GM23338 (cell line): ENCODE results near the gene PROC. TPM values are rescaled to one million over a fixed set of nuclear protein-coding genes. Genes with fewer than 3 reads are reported as not detected.

Source experiments
- ATAC-seq: fragments of 200-7000 bp; cut with Tn5 transposase; 3 replicates; pipeline ENCODE4 v1.9.1; 2020
- DNase-seq: peaks from one replicate; pipeline ENCODE4 v3.0.0-alpha.2; 2015; ENCODE audit warnings: low spot score
- H2AFZ ChIP-seq: fragments of 200-600 bp; sonication (generic); 2 replicates; pipeline ENCODE4 v1.8.0; 2016; ENCODE audit warnings: antibody characterized with exemption, mild to moderate bottlenecking, moderate library complexity
- H3F3A ChIP-seq: fragments of 200-600 bp; sonication (generic); replicated peaks from 2 replicates; pipeline ENCODE4 v1.8.0; 2017; ENCODE audit warnings: antibody characterized with exemption, mixed run types, low read depth
- H3K27ac ChIP-seq: fragments of 200-600 bp; sonication (generic); 2 replicates; pipeline ENCODE4 v1.6.1; 2016; ENCODE audit warnings: low read depth
- H3K27me3 ChIP-seq: fragments of 200-600 bp; sonication (generic); 2 replicates; pipeline ENCODE4 v1.8.0; 2016; ENCODE audit warnings: mild to moderate bottlenecking, mixed run types, moderate library complexity; ENCODE audit not compliant: insufficient read depth
- H3K36me3 ChIP-seq: fragments of 200-600 bp; sonication (generic); 2 replicates; pipeline ENCODE4 v1.8.0; 2016; ENCODE audit warnings: mild to moderate bottlenecking; ENCODE audit not compliant: insufficient read depth
- H3K4me1 ChIP-seq: fragments of 200-600 bp; sonication (generic); 2 replicates; pipeline ENCODE4 v1.8.0; 2016; ENCODE audit warnings: mild to moderate bottlenecking, moderate library complexity; ENCODE audit not compliant: insufficient read depth
- H3K4me2 ChIP-seq: fragments of 200-600 bp; sonication (generic); 2 replicates; pipeline ENCODE4 v1.7.1; 2017; ENCODE audit warnings: mixed run types
- H3K4me3 ChIP-seq: fragments of 200-600 bp; sonication (generic); 2 replicates; pipeline ENCODE4 v1.6.1; 2016; ENCODE audit warnings: mixed run types
- H3K79me2 ChIP-seq: fragments of 200-600 bp; sonication (generic); replicated peaks from 2 replicates; pipeline ENCODE4 v1.8.0; 2017; ENCODE audit warnings: mild to moderate bottlenecking; ENCODE audit not compliant: insufficient read depth
- H3K9me2 ChIP-seq: fragments of 200-600 bp; sonication (generic); 2 replicates; pipeline ENCODE4 v1.8.0; 2017; ENCODE audit not compliant: insufficient read depth
- H4K20me1 ChIP-seq: fragments of 200-600 bp; sonication (generic); replicated peaks from 2 replicates; pipeline ENCODE4 v1.8.0; 2017; ENCODE audit warnings: mild to moderate bottlenecking; ENCODE audit not compliant: insufficient read depth
- H3K27ac Mint-ChIP-seq: 2 replicates; pipeline ENCODE4 v1.8.0; 2020; ENCODE audit warnings: inconsistent platforms, mild to moderate bottlenecking, moderate library complexity, mixed read lengths
- H3K27me3 Mint-ChIP-seq: 3 replicates; pipeline ENCODE4 v1.8.0; 2022; ENCODE audit warnings: low read depth, mild to moderate bottlenecking, moderate library complexity, mixed read lengths, inconsistent platforms; ENCODE audit not compliant: insufficient read depth, poor library complexity
- H3K36me3 Mint-ChIP-seq: 3 replicates; pipeline ENCODE4 v1.8.0; 2021; ENCODE audit warnings: low read depth, mild to moderate bottlenecking, inconsistent platforms, moderate library complexity, mixed read lengths
- H3K4me1 Mint-ChIP-seq: 3 replicates; pipeline ENCODE4 v1.8.0; 2020; ENCODE audit warnings: mild to moderate bottlenecking, inconsistent platforms, mixed read lengths
- H3K4me3 Mint-ChIP-seq: 3 replicates; pipeline ENCODE4 v1.8.0; 2021; ENCODE audit warnings: moderate library complexity, mild to moderate bottlenecking, inconsistent platforms, mixed read lengths
- H3K9me3 Mint-ChIP-seq: 3 replicates; pipeline ENCODE4 v1.8.0; 2020; ENCODE audit warnings: moderate library complexity, mild to moderate bottlenecking, inconsistent platforms, mixed read lengths
- CREB1 ChIP-seq: fragments of 250-450 bp; sonication (Bioruptor Pico); IDR thresholded peaks from 2 replicates; pipeline ENCODE4 v1.5.0; 2020; ENCODE audit warnings: low read depth, mild to moderate bottlenecking, moderate library complexity
- CTCF ChIP-seq, 2 experiments: fragments of 200-600 bp in 1 of 2; sonication (generic) in 1 of 2; conservative IDR thresholded peaks; 2 replicates each; pipeline versions ENCODE4 v1.5.1 to v1.6.1; 2016 to 2017; ENCODE audit warnings: antibody characterized with exemption in 2 of 2, low read depth in 2 of 2, mild to moderate bottlenecking in 2 of 2, moderate library complexity in 1 of 2
- EZH2 ChIP-seq: fragments of 200-600 bp; sonication (generic); IDR thresholded peaks from one replicate; pipeline ENCODE4 v1.8.0; 2017; ENCODE audit warnings: antibody characterized with exemption, mild to moderate bottlenecking, low read depth; ENCODE audit not compliant: unreplicated experiment
- EZH2phosphoT487 ChIP-seq: fragments of 200-600 bp; sonication (generic); IDR thresholded peaks from one replicate; pipeline ENCODE4 v1.8.1; 2018; ENCODE audit warnings: antibody characterized with exemption; ENCODE audit not compliant: unreplicated experiment
- JUNB ChIP-seq: IDR thresholded peaks from one replicate; pipeline ENCODE4 v1.6.1; 2016; ENCODE audit warnings: antibody characterized with exemption; ENCODE audit not compliant: unreplicated experiment
- NANOG ChIP-seq: IDR thresholded peaks from 2 replicates; pipeline ENCODE4 v1.6.1; 2016; ENCODE audit warnings: antibody characterized with exemption, borderline replicate concordance
- POLR2AphosphoS5 ChIP-seq: IDR thresholded peaks from 2 replicates; pipeline ENCODE4 v1.6.1; 2016; ENCODE audit warnings: antibody characterized with exemption, low read depth
- ZNF114 ChIP-seq: fragments of 250-450 bp; sonication (Bioruptor Pico); IDR thresholded peaks from 2 replicates; pipeline ENCODE4 v1.5.0; 2020; ENCODE audit warnings: mild to moderate bottlenecking, moderate library complexity
- ZNF331 ChIP-seq: fragments of 250-450 bp; sonication (Bioruptor Pico); IDR thresholded peaks from 2 replicates; pipeline ENCODE4 v1.5.0; 2020; ENCODE audit warnings: low read depth, mild to moderate bottlenecking, moderate library complexity
- polyA plus RNA-seq: library from polyadenylated mRNA; unstranded; fragments of >200 nt; fragmentation: Nextera tagmentation; extraction: Ambion mirVana; gene quantifications from 2 replicates; pipeline ENCODE4 v1.2.1, GENCODE V29; 2016
- total RNA-seq: library from RNA; depleted of rRNA; stranded (reverse); fragments of >200 nt; shearing (Covaris generic); gene quantifications from 2 replicates; pipeline ENCODE4 v1.2.3, GENCODE V29; 2014
- TF ChIP-seq, protein P1 (sequence below): IDR thresholded peaks from one replicate; pipeline ENCODE4 v1.6.1; 2018; ENCODE audit warnings: antibody characterized with exemption; ENCODE audit not compliant: unreplicated experiment

The PROC gene
- total and polyA plus RNA-seq, 2 experiments from 2014 or later = 1.7 to 2.4 TPM

GRCh38 chr2:127431408-127432023 lies 13.3 kb downstream of the PROC start:
- H3K4me3 Mint-ChIP-seq = no peak overlapping the region
- H3K9me2 ChIP-seq = no peaks in the 10 kb centered on the region

GRCh38 chr2:127434515-127434914 lies 16.3 kb downstream of the PROC start:
- no peak overlapping the region for H3K4me2 ChIP-seq
- H3K27me3 ChIP-seq = no peaks in the 10 kb centered on the region
- H3K4me3 Mint-ChIP-seq = no peak overlapping the region
- H3K27ac Mint-ChIP-seq = no peak overlapping the region
- ATAC-seq = no peak
- H3F3A ChIP-seq = no peaks in the 10 kb centered on the region
- H3K9me2 ChIP-seq = no peaks in the 10 kb centered on the region
- H3K4me1 Mint-ChIP-seq = no peaks in the 10 kb centered on the region
- no peak for DNase-seq
- no peak overlapping the region for H3K4me3 ChIP-seq
- H2AFZ ChIP-seq = no peak overlapping the region
- no peak overlapping the region for H3K27ac ChIP-seq
- H3K36me3 Mint-ChIP-seq = no peaks in the 10 kb centered on the region; the same call in 2 of the 3 replicates
- no peaks in the 10 kb centered on the region for H3K36me3 ChIP-seq
- no peaks in the 10 kb centered on the region for H3K4me1 ChIP-seq
- peaks cover 8% of the 10 kb centered on the region for H3K27me3 Mint-ChIP-seq
- peaks cover 3% of the 10 kb centered on the region; the same call in 1 of the 3 replicates for H3K9me3 Mint-ChIP-seq
- no peaks in the 10 kb centered on the region for H3K79me2 ChIP-seq
- no peaks in the 10 kb centered on the region for H4K20me1 ChIP-seq
- TF ChIP-seq JUNB (no peak), EZH2 (no peak), CREB1 (CRISPR knock-in tag) (no peak), POLR2AphosphoS5 (no peak), EZH2phosphoT487 (no peak), ZNF331 (CRISPR knock-in tag) (no peak), NANOG (no peak), ZNF114 (CRISPR knock-in tag) (no peak), CTCF (conservative IDR thresholded peaks at IDR 0.05; ENCODE audit: low read depth in 2 of 2) (no peak)
- TF ChIP-seq, protein P1, sequence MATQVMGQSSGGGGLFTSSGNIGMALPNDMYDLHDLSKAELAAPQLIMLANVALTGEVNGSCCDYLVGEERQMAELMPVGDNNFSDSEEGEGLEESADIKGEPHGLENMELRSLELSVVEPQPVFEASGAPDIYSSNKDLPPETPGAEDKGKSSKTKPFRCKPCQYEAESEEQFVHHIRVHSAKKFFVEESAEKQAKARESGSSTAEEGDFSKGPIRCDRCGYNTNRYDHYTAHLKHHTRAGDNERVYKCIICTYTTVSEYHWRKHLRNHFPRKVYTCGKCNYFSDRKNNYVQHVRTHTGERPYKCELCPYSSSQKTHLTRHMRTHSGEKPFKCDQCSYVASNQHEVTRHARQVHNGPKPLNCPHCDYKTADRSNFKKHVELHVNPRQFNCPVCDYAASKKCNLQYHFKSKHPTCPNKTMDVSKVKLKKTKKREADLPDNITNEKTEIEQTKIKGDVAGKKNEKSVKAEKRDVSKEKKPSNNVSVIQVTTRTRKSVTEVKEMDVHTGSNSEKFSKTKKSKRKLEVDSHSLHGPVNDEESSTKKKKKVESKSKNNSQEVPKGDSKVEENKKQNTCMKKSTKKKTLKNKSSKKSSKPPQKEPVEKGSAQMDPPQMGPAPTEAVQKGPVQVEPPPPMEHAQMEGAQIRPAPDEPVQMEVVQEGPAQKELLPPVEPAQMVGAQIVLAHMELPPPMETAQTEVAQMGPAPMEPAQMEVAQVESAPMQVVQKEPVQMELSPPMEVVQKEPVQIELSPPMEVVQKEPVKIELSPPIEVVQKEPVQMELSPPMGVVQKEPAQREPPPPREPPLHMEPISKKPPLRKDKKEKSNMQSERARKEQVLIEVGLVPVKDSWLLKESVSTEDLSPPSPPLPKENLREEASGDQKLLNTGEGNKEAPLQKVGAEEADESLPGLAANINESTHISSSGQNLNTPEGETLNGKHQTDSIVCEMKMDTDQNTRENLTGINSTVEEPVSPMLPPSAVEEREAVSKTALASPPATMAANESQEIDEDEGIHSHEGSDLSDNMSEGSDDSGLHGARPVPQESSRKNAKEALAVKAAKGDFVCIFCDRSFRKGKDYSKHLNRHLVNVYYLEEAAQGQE = no peak

More at GRCh38 chr2:127431408-127432023, 13.3 kb downstream of the PROC start:
- TF ChIP-seq CREB1 (CRISPR knock-in tag) = no peak
- TF ChIP-seq POLR2AphosphoS5 = no peak
- no peak overlapping the region for H3K4me2 ChIP-seq
- H3K79me2 ChIP-seq = no peaks in the 10 kb centered on the region
- DNase-seq = no peak
- peaks cover 6% of the 10 kb centered on the region for H3K27me3 Mint-ChIP-seq
- H2AFZ ChIP-seq = no peak overlapping the region
- no peaks in the 10 kb centered on the region for H3K9me3 Mint-ChIP-seq
- H3K36me3 Mint-ChIP-seq = no peaks in the 10 kb centered on the region; the same call in 2 of the 3 replicates
- H3K27ac Mint-ChIP-seq = no peak overlapping the region
- no peak overlapping the region for H3K27ac ChIP-seq
- H3K4me1 ChIP-seq = no peaks in the 10 kb centered on the region
- no peak overlapping the region for H3K4me3 ChIP-seq
- H4K20me1 ChIP-seq = no peaks in the 10 kb centered on the region
- H3K36me3 ChIP-seq = no peaks in the 10 kb centered on the region
- no peaks in the 10 kb centered on the region for H3K4me1 Mint-ChIP-seq
- no peaks in the 10 kb centered on the region for H3F3A ChIP-seq
- no peak for ATAC-seq
- no peaks in the 10 kb centered on the region for H3K27me3 ChIP-seq
